GM12875 (cell line): ENCODE results near the gene XDH.

Experiments
- H3K4me3 ChIP-seq: one replicate; pipeline ENCODE4 v1.5.1; 2011; ENCODE audit warnings: low read depth, low read length, control low read depth
- TF ChIP-seq, protein P1 (sequence below): IDR thresholded peaks from 2 replicates; pipeline ENCODE4 v1.5.1; 2011; ENCODE audit warnings: low read depth, mild to moderate bottlenecking, control low read depth, inconsistent platforms, low read length, moderate library complexity, borderline replicate concordance; ENCODE audit not compliant: insufficient read depth

XDH gene

DNA sequence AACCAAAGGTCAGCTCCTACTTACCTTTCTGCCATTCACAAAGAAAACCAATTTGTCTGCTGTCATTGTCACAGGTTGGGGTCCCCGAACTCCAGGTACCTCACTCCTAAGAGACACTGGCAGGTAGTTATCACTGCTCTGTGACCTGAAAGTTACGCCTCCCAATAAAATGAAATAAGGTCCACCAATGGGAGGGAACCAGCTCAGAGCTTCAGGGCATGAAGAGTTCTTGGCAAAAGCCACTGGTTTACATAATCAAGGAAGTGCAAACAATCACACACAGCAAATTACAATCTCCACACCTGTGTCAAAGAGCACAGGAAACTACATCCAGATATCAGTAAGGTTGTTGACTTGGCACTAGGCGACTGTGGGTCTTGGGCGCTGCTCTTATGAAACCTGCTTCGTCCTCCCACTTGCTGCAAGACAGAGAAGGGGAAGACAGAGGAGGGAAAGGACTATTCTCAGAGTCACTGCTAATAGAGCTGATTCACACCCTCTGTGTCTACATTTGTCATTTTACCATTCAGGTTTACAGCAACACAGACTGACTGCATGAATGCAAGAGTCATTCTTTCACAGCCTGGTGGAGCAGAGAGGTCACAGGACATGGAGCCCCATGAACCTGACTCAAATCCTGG, at the start of gene XDH:
Gene XDH (minus strand): TSS at position 142 of the 641 bp plus-strand sequence. CDS start 76 bp downstream, at position 66.
- TF ChIP-seq, protein P1, sequence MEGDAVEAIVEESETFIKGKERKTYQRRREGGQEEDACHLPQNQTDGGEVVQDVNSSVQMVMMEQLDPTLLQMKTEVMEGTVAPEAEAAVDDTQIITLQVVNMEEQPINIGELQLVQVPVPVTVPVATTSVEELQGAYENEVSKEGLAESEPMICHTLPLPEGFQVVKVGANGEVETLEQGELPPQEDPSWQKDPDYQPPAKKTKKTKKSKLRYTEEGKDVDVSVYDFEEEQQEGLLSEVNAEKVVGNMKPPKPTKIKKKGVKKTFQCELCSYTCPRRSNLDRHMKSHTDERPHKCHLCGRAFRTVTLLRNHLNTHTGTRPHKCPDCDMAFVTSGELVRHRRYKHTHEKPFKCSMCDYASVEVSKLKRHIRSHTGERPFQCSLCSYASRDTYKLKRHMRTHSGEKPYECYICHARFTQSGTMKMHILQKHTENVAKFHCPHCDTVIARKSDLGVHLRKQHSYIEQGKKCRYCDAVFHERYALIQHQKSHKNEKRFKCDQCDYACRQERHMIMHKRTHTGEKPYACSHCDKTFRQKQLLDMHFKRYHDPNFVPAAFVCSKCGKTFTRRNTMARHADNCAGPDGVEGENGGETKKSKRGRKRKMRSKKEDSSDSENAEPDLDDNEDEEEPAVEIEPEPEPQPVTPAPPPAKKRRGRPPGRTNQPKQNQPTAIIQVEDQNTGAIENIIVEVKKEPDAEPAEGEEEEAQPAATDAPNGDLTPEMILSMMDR = no peak
- H3K4me3 ChIP-seq = no peak within 1 kb of the TSS

DNA sequence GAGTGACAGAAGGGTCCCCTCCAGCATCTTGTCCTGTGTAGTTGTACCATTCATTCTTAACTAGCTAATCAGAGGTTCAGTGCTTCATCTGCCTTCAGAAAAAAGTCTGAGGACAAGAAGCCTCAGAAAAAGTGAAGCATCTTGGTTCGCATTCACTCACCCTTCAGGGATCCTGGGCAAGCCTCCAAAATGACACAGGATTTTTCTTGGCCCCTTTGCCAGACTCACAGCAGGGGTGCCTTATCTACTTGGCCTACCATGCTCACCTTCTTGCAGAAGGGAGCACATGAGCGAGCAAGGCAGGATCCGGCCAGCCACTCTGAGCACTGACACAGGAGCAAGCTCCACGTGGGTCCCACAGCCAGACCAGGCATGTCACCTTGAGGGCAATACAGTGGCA, 43.1 kb upstream of the XDH start:
- no peak overlapping the region for H3K4me3 ChIP-seq
- TF ChIP-seq, protein P1 = no peak

DNA sequence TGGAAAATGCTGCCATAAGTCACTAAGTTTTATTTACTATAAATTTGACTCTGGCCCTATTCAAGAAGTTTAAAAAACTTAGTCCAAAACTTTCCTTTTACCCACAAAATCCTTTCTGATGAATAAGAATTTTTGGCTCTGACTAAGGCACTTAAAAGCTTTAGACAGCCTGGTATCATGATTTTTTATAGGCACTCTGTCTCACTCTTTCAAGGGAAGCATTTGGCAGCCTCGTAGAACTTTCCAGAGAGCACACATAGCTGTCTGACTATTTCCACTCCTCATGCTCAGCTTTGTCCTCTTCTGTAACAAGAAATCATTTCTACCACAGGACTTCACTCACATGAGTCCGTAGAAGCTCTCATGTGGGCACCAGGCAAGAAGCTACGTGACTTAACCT, 32.3 kb upstream of the XDH start:
- TF ChIP-seq, protein P1 = no peak
- no peak overlapping the region for H3K4me3 ChIP-seq

DNA sequence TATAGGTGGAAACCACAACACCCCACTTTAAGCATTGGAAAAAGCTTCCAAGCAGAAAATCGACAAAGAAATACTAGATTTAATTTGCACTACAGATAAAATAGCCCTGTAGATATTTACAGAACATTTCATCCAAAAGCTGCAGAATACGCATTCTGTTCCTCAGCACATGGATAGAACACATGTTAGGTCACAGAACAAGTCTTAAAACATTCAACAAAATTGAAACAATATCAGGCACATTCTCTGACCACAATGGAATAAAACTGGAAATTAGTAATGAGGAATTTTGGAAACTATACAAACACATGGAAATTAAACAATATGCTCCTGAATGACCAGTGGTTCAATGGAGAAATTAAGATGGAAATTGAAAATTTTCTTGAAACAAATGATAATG, 27.8 kb upstream of the XDH start:
- TF ChIP-seq, protein P1 = no peak
- no peak overlapping the region for H3K4me3 ChIP-seq

DNA sequence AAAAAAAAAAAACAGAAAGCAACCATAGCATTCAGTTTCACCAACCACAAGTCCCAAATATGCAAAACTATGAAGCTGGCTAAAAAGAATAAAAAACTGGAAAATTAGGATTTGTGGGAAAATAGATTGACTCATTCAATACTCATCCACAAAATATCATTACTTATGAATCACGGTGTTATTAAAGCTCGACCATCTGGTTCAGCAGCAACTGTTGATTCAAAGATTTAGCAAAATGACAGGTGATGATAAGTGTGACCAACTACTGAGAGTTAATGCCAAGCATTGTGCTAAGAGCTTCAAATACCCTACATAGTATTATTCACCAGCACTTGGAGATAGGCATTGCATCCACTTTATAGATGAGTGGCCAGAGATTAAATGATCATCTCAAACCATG, 26.2 kb upstream of the XDH start:
- TF ChIP-seq, protein P1 = no peak
- no peak overlapping the region for H3K4me3 ChIP-seq

- TF ChIP-seq, protein P1 = no peak
- no peak overlapping the region for H3K4me3 ChIP-seq
Measured at GRCh38 chr2:31434911-31435310, 20.4 kb upstream of the XDH start.

GRCh38 chr2:31433541-31433940, 19.0 kb upstream of the XDH start:
- TF ChIP-seq, protein P1 = no peak
- H3K4me3 ChIP-seq = no peak overlapping the region
